HEK293 (cell line): ENCODE data around the gene ARFGAP1.

Experiments
- CTCF ChIA-PET: fragments of 350-600 bp; formaldehyde crosslinking; extraction: SDS; loops from one replicate; lab custom pipeline; 2021; ENCODE audit warnings: antibody characterized with exemption; lab: Yijun Ruan, JAX
- POLR2A ChIA-PET: fragments of 300-600 bp; formaldehyde crosslinking; extraction: SDS; loops from one replicate; lab custom pipeline; 2020; ENCODE audit warnings: antibody characterized with exemption, inconsistent platforms; lab: Yijun Ruan, JAX
- H3K27ac ChIP-seq: fragments of 200-500 bp; sonication (Bioruptor generic); 2 replicates; pipeline ENCODE4 v1.5.1; 2014; ENCODE audit warnings: low read depth, low read length, control low read depth, inconsistent platforms; ENCODE audit errors: extremely low read depth
- H3K36me3 ChIP-seq, 2 experiments: fragments of 200-500 bp in 1 of 2; sonication (Bioruptor generic) in 1 of 2; 1 replicate in 1 of 2; 2 replicates in 1 of 2; pipeline ENCODE4 v1.5.1; 2014 to 2017; ENCODE audit warnings: inconsistent platforms in 2 of 2, low read length in 2 of 2; ENCODE audit not compliant: control insufficient read depth in 2 of 2, insufficient read depth in 1 of 2
- H3K4me1 ChIP-seq: fragments of 200-500 bp; sonication (Bioruptor generic); 2 replicates; pipeline ENCODE4 v1.5.1; 2014; ENCODE audit warnings: mild to moderate bottlenecking, low read length, inconsistent platforms; ENCODE audit not compliant: control insufficient read depth, insufficient read depth
- H3K4me3 ChIP-seq: 2 replicates; pipeline ENCODE4 v1.5.1; 2011; ENCODE audit warnings: low read depth, mild to moderate bottlenecking, control low read depth, low read length, moderate library complexity
- H3K9me3 ChIP-seq: fragments of 200-500 bp; sonication (Bioruptor generic); 2 replicates; pipeline ENCODE4 v1.5.1; 2014; ENCODE audit warnings: low read depth, low read length, inconsistent platforms; ENCODE audit not compliant: control insufficient read depth, insufficient read depth
- BCL6B ChIP-seq: fragments of 450-650 bp; formaldehyde crosslinking; IDR thresholded peaks from 2 replicates; pipeline ENCODE4 v1.5.1; 2017; ENCODE audit warnings: missing biosample characterization, missing genetic modification characterization
- EGR2 ChIP-seq: fragments of 450-650 bp; formaldehyde crosslinking; IDR thresholded peaks from 2 replicates; pipeline ENCODE4 v1.5.1; 2016; ENCODE audit warnings: low read depth, missing biosample characterization, missing genetic modification characterization
- FEZF1 ChIP-seq: fragments of 450-650 bp; formaldehyde crosslinking; IDR thresholded peaks from 2 replicates; pipeline ENCODE4 v1.5.1; 2016; ENCODE audit warnings: missing biosample characterization, missing genetic modification characterization
- GLIS1 ChIP-seq: fragments of 450-650 bp; formaldehyde crosslinking; IDR thresholded peaks from 2 replicates; pipeline ENCODE4 v1.5.1; 2016; ENCODE audit warnings: missing biosample characterization, missing genetic modification characterization
- PRDM10 ChIP-seq: fragments of 450-650 bp; formaldehyde crosslinking; IDR thresholded peaks from 2 replicates; pipeline ENCODE4 v1.5.1; 2016; ENCODE audit warnings: missing biosample characterization, missing genetic modification characterization
- RBAK ChIP-seq: fragments of 450-650 bp; formaldehyde crosslinking; IDR thresholded peaks from 2 replicates; pipeline ENCODE4 v1.5.1; 2016; ENCODE audit warnings: missing biosample characterization, missing genetic modification characterization
- REST ChIP-seq: fragments of 450-650 bp; formaldehyde crosslinking; IDR thresholded peaks from 2 replicates; pipeline ENCODE4 v1.5.1; 2016; ENCODE audit warnings: missing biosample characterization, missing genetic modification characterization
- TRIM28 ChIP-seq: IDR thresholded peaks from 2 replicates; pipeline ENCODE4 v1.6.1; 2011; ENCODE audit warnings: low read length, control low read depth, borderline replicate concordance
- ZBTB17 ChIP-seq: fragments of 450-650 bp; formaldehyde crosslinking; IDR thresholded peaks from 2 replicates; pipeline ENCODE4 v1.5.1; 2016; ENCODE audit warnings: missing biosample characterization, missing genetic modification characterization
- ZBTB21 ChIP-seq: fragments of 450-650 bp; formaldehyde crosslinking; IDR thresholded peaks from 2 replicates; pipeline ENCODE4 v1.5.1; 2017; ENCODE audit warnings: missing biosample characterization, missing genetic modification characterization
- ZBTB48 ChIP-seq: fragments of 450-650 bp; formaldehyde crosslinking; IDR thresholded peaks from 2 replicates; pipeline ENCODE4 v1.5.1; 2016; ENCODE audit warnings: missing biosample characterization, missing genetic modification characterization
- ZFHX2 ChIP-seq: fragments of 450-650 bp; formaldehyde crosslinking; conservative IDR thresholded peaks from 2 replicates; pipeline ENCODE4 v1.5.1; 2016; ENCODE audit warnings: missing biosample characterization, missing genetic modification characterization
- ZFP3 ChIP-seq: fragments of 450-650 bp; formaldehyde crosslinking; IDR thresholded peaks from 2 replicates; pipeline ENCODE4 v1.5.1; 2016; ENCODE audit warnings: low read depth, missing biosample characterization, missing genetic modification characterization
- ZFP69B ChIP-seq: fragments of 450-650 bp; formaldehyde crosslinking; IDR thresholded peaks from 2 replicates; pipeline ENCODE4 v1.5.1; 2016; ENCODE audit warnings: missing biosample characterization, missing genetic modification characterization
- ZIC2 ChIP-seq: fragments of 450-650 bp; formaldehyde crosslinking; IDR thresholded peaks from 2 replicates; pipeline ENCODE4 v1.5.1; 2016; ENCODE audit warnings: missing biosample characterization, missing genetic modification characterization
- ZNF112 ChIP-seq: fragments of 450-650 bp; formaldehyde crosslinking; IDR thresholded peaks from 2 replicates; pipeline ENCODE4 v1.5.0; 2017; ENCODE audit warnings: missing biosample characterization, missing genetic modification characterization
- ZNF169 ChIP-seq: fragments of 450-650 bp; formaldehyde crosslinking; IDR thresholded peaks from 2 replicates; pipeline ENCODE4 v1.5.1; 2016; ENCODE audit warnings: missing biosample characterization, missing genetic modification characterization
- ZNF280D ChIP-seq: fragments of 450-650 bp; formaldehyde crosslinking; IDR thresholded peaks from 2 replicates; pipeline ENCODE4 v1.5.1; 2016; ENCODE audit warnings: missing biosample characterization, missing genetic modification characterization
- ZNF324 ChIP-seq: fragments of 450-650 bp; formaldehyde crosslinking; IDR thresholded peaks from 2 replicates; pipeline ENCODE4 v1.5.1; 2016; ENCODE audit warnings: missing biosample characterization, missing genetic modification characterization
- ZNF341 ChIP-seq: fragments of 450-650 bp; formaldehyde crosslinking; IDR thresholded peaks from 2 replicates; pipeline ENCODE4; 2016; ENCODE audit warnings: low read depth, missing biosample characterization, missing genetic modification characterization
- ZNF473 ChIP-seq: fragments of 450-650 bp; formaldehyde crosslinking; IDR thresholded peaks from 2 replicates; pipeline ENCODE4 v1.5.1; 2017; ENCODE audit warnings: missing biosample characterization, missing genetic modification characterization
- ZNF548 ChIP-seq: fragments of 450-650 bp; formaldehyde crosslinking; IDR thresholded peaks from 2 replicates; pipeline ENCODE4 v1.5.1; 2016; ENCODE audit warnings: missing biosample characterization, missing genetic modification characterization
- ZNF654 ChIP-seq: fragments of 450-650 bp; formaldehyde crosslinking; IDR thresholded peaks from 2 replicates; pipeline ENCODE4 v1.5.1; 2016; ENCODE audit warnings: low read depth, missing biosample characterization, missing genetic modification characterization
- ZNF776 ChIP-seq: fragments of 450-650 bp; formaldehyde crosslinking; IDR thresholded peaks from 2 replicates; pipeline ENCODE4 v1.5.0; 2017; ENCODE audit warnings: missing biosample characterization, missing genetic modification characterization, borderline replicate concordance
- ZNF843 ChIP-seq: fragments of 450-650 bp; formaldehyde crosslinking; IDR thresholded peaks from 2 replicates; pipeline ENCODE4 v1.5.1; 2016; ENCODE audit warnings: missing biosample characterization, missing genetic modification characterization
- ZXDB ChIP-seq: fragments of 450-650 bp; formaldehyde crosslinking; IDR thresholded peaks from 2 replicates; pipeline ENCODE4 v1.5.1; 2016; ENCODE audit warnings: missing biosample characterization, missing genetic modification characterization

The ARFGAP1 gene

GRCh38 chr20:63337786-63338420 is 65.3 kb downstream of the ARFGAP1 start:
- H3K4me1 ChIP-seq = no peaks in the 10 kb centered on the region
- no peaks in the 10 kb centered on the region for H3K36me3 ChIP-seq
- H3K4me3 ChIP-seq = no peak overlapping the region
- H3K9me3 ChIP-seq = no peaks in the 10 kb centered on the region
- ChIA-PET CTCF (interaction anchor here (0.7 to 1.6 kb wide), 3 partner anchors 28 to 44 kb away, joined by 3 to 4 read pairs (median 3); no protein-coding TSS in a partner anchor), POLR2A (no interaction called here)
- H3K27ac ChIP-seq = no peak overlapping the region
- no peak for TF ChIP-seq ZNF169 (tag by site-specific recombination)
- no peak for TF ChIP-seq ZFP69B (tag by site-specific recombination)
- TF ChIP-seq EGR2 = peak; percentile 67; the same call in 1 of the 2 replicates
- no peak for TF ChIP-seq ZNF548 (tag by site-specific recombination)
- TF ChIP-seq ZBTB17 = no peak
- TF ChIP-seq FEZF1 (tag by site-specific recombination) = no peak
- no peak for TF ChIP-seq REST (tag by site-specific recombination)
- TF ChIP-seq ZNF280D = no peak
- no peak for TF ChIP-seq ZNF473 (tag by site-specific recombination)
- TF ChIP-seq ZFHX2 (tag by site-specific recombination) = peak; percentile 89
- no peak for TF ChIP-seq ZNF654 (tag by site-specific recombination)
- TF ChIP-seq ZIC2 (tag by site-specific recombination) = peak; percentile 28; the same call in 1 of the 2 replicates
- peak; percentile 33 for TF ChIP-seq GLIS1
- no peak for TF ChIP-seq ZNF341 (tag by site-specific recombination)
- no peak for TF ChIP-seq ZXDB (tag by site-specific recombination)
- no peak for TF ChIP-seq ZNF112 (tag by site-specific recombination)
- no peak for TF ChIP-seq RBAK (tag by site-specific recombination)
- no peak for TF ChIP-seq ZNF776
- no peak for TF ChIP-seq TRIM28
- no peak for TF ChIP-seq ZFP3 (tag by site-specific recombination)
- no peak for TF ChIP-seq ZBTB21
- no peak for TF ChIP-seq BCL6B (tag by site-specific recombination)
- TF ChIP-seq PRDM10 = peak; percentile 55
- TF ChIP-seq ZNF843 = no peak
- no peak for TF ChIP-seq ZBTB48 (tag by site-specific recombination)
- TF ChIP-seq ZNF324 (tag by site-specific recombination) = no peak
